Stomach smooth muscle (tissue), 2 donors: ENCODE results near the gene USP9X.

Source experiments
- H3K27ac ChIP-seq: one replicate; pipeline ENCODE4 v1.7.0; 2013; ENCODE audit warnings: mild to moderate bottlenecking, low read length, inconsistent platforms
- H3K27me3 ChIP-seq, 2 donors: one replicate each; pipeline ENCODE4 v1.7.0; 2013; ENCODE audit warnings: low read length in 2 of 2; ENCODE audit not compliant: insufficient read depth in 2 of 2, control insufficient read depth in 1 of 2
- H3K36me3 ChIP-seq, 2 donors: one replicate each; pipeline ENCODE4 v1.7.0; 2013; ENCODE audit warnings: low read length in 2 of 2; ENCODE audit not compliant: control insufficient read depth in 2 of 2, insufficient read depth in 2 of 2
- H3K4me1 ChIP-seq: one replicate; pipeline ENCODE4 v1.7.0; 2013; ENCODE audit warnings: low read length; ENCODE audit not compliant: control insufficient read depth, insufficient read depth
- H3K4me3 ChIP-seq, 2 donors: one replicate each; pipeline ENCODE4 v1.7.0; 2013; ENCODE audit warnings: low read length in 2 of 2
- H3K9ac ChIP-seq, 2 donors: one replicate each; pipeline ENCODE4 v1.7.0; 2013; ENCODE audit warnings: low read length in 2 of 2, mild to moderate bottlenecking in 1 of 2
- H3K9me3 ChIP-seq, 2 donors: one replicate each; pipeline ENCODE4 v1.7.0; 2013; ENCODE audit warnings: low read length in 2 of 2; ENCODE audit not compliant: control insufficient read depth in 2 of 2
- donor health status: healthy.
- donor health status: Pancreatic carcinoma.

The USP9X gene

GRCh38 chrX:41122664-41123257, 37.5 kb downstream of the USP9X start:
- peaks cover 0 to 3% of the 10 kb centered on the region in 2 donors for H3K36me3 ChIP-seq
- H3K4me1 ChIP-seq, result peaks cover 3% of the 10 kb centered on the region
- H3K27ac ChIP-seq, result no peak overlapping the region
- H3K9me3 ChIP-seq, result no peaks in the 10 kb centered on the region
- no peak overlapping the region for H3K4me3 ChIP-seq
- H3K27me3 ChIP-seq, result peaks cover 0 to 3% of the 10 kb centered on the region in 2 donors
- H3K9ac ChIP-seq, result no peak overlapping the region

DNA sequence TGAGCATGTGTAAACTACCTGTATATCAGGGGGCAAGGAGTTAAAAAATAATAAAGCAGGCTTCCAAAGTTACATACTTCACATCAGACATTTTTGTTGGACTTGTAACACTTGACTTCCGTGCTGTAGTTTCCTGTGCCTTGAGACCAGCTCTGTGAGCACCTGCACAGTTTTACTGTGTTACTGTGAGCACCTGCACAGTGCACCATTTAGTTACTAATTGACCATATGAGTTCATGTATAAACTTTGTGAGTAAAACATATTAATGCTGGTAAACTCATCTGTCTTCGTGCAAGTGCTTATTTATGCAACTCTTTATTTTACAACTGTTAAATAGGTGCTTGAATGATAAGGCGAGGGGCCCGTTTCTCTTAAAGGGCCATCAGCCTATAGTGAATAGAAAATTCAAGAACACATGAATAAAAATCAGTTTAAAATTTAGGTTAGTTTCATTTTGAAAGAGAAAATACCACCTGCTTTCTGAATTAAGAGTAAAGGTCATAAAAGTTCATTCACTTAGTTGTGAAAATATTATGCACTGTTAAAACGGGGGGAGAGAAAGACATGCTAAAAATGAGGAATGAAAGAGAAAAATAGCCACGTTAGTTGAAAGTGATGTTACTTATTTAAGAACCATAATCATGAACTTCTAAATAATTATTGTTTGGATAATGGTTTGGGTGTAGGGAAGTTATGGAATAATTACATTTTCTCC, 42.4 kb downstream of the USP9X start:
- Histone ChIP-seq H3K4me1 (no peaks in the 10 kb centered on the region), H3K9ac (no peak overlapping the region), H3K27ac (no peak overlapping the region), H3K27me3 (no peaks in the 10 kb centered on the region), H3K36me3 (peaks cover 0 to 3% of the 10 kb centered on the region in 2 donors), H3K9me3 (no peaks in the 10 kb centered on the region), H3K4me3 (no peak overlapping the region)

- Histone ChIP-seq H3K36me3 (peaks cover 0 to 3% of the 10 kb centered on the region in 2 donors), H3K4me1 (no peaks in the 10 kb centered on the region), H3K9ac (no peak overlapping the region), H3K4me3 (no peak overlapping the region), H3K9me3 (no peaks in the 10 kb centered on the region), H3K27ac (no peak overlapping the region), H3K27me3 (no peaks in the 10 kb centered on the region)
These were observed 43.7 kb downstream of the USP9X start for GRCh38 chrX:41128955-41129354.

- no peaks in the 10 kb centered on the region for H3K27me3 ChIP-seq
- H3K9me3 ChIP-seq, result no peaks in the 10 kb centered on the region
- no peak overlapping the region for H3K27ac ChIP-seq
- no peak overlapping the region for H3K4me3 ChIP-seq
- H3K36me3 ChIP-seq, result peaks cover 2 to 3% of the 10 kb centered on the region in 2 donors
- no peak overlapping the region for H3K9ac ChIP-seq
- no peaks in the 10 kb centered on the region for H3K4me1 ChIP-seq
These were observed 46.5 kb downstream of the USP9X start for GRCh38 chrX:41131766-41132165.

- Histone ChIP-seq H3K4me3 (no peak overlapping the region), H3K4me1 (no peaks in the 10 kb centered on the region), H3K27me3 (no peaks in the 10 kb centered on the region), H3K36me3 (peaks cover 2 to 3% of the 10 kb centered on the region in 2 donors), H3K27ac (no peak overlapping the region), H3K9me3 (no peaks in the 10 kb centered on the region), H3K9ac (no peak overlapping the region)
These were observed 48.3 kb downstream of the USP9X start for GRCh38 chrX:41133551-41133950.

DNA sequence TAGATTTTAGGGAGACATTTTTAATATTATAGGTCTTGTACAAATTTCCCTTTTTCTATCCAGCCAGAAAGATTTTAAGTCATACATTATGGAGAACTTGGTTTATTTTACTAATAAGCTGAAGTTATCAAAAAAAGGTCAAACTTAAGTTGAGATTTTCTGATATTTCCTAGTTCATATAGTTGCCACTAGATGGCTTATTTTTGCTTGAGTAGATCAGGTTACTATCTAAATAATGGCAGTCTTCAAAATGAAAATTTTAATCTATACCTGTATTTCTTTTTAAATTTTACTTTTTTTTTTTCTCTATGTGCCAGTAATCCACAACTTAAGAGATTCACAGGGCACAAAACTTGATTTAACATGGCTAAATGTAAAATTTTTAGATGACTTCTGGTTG, 52.3 kb downstream of the USP9X start:
- Histone ChIP-seq H3K27me3 (no peaks in the 10 kb centered on the region), H3K36me3 (peaks cover 2 to 3% of the 10 kb centered on the region in 2 donors), H3K4me3 (no peak overlapping the region), H3K27ac (no peak overlapping the region), H3K4me1 (no peaks in the 10 kb centered on the region), H3K9me3 (no peaks in the 10 kb centered on the region), H3K9ac (no peak overlapping the region)

DNA sequence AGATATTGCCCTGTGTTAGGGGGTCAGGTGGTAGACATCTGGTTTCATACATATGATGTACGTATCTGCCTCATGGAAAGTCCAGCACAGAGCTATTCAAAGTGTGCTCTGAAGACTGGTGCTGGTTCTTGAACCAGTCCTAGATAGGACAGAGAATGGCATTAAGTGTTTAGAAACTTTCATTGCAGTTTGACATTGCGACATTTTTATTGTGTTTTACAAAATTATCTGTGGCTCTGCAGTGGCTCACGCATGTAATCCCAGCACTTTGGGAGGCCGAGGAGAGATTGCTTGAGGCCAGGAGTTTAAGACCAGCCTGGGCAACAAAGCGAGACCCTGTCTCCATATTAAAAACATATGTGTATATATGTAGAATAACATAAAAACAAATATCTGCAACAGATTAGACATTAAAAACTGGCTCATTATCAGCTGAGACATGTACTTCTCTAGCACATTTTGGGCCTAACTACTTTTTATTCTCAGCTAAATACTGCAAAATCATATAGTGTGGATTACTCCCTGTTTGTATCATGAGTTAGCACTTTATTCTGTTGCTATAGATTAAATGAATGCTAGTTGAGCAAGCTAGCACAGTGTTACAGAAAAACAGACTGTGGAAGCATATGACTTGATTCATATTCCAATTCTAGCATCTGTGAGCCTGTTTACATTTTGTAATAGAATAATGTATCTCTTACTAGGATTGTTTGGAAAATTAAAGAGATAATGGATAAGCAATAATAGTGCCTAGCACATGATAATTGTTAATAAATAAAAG, 57.1 kb downstream of the USP9X start:
- Histone ChIP-seq H3K27ac (no peak overlapping the region), H3K9ac (no peak overlapping the region), H3K4me3 (no peak overlapping the region), H3K36me3 (peaks cover 0 to 9% of the 10 kb centered on the region in 2 donors), H3K27me3 (no peaks in the 10 kb centered on the region), H3K9me3 (no peaks in the 10 kb centered on the region), H3K4me1 (no peaks in the 10 kb centered on the region)

DNA sequence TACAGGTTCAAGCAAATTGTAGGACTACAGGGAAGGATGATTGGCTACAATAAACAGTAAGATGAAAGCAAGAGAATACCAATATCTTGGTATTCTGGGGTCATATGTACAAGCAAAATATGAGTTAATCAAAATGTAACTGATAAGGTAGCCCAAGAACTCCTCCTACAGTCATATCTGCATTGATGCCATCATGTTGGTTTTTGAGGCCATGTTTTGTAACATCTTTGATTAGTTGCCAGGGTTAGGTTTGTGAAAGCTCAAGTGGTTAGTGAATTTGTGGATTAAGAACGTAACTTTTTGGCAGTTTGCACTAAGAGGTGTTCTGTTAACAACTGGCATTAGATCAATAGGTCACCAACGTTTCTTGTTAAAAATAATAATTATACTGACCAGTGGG, 59.6 kb downstream of the USP9X start:
- H3K4me3 ChIP-seq, result no peak overlapping the region
- no peak overlapping the region for H3K9ac ChIP-seq
- no peak overlapping the region for H3K27ac ChIP-seq
- H3K36me3 ChIP-seq, result peaks cover 3 to 9% of the 10 kb centered on the region in 2 donors
- no peaks in the 10 kb centered on the region for H3K9me3 ChIP-seq
- no peaks in the 10 kb centered on the region for H3K4me1 ChIP-seq
- H3K27me3 ChIP-seq, result no peaks in the 10 kb centered on the region

GRCh38 chrX:41145920-41146608, 60.8 kb downstream of the USP9X start:
- Histone ChIP-seq H3K4me1 (no peaks in the 10 kb centered on the region), H3K9ac (no peak overlapping the region), H3K4me3 (no peak overlapping the region), H3K36me3 (peaks cover 3 to 9% of the 10 kb centered on the region in 2 donors), H3K27ac (no peak overlapping the region), H3K27me3 (no peaks in the 10 kb centered on the region), H3K9me3 (no peaks in the 10 kb centered on the region)

DNA sequence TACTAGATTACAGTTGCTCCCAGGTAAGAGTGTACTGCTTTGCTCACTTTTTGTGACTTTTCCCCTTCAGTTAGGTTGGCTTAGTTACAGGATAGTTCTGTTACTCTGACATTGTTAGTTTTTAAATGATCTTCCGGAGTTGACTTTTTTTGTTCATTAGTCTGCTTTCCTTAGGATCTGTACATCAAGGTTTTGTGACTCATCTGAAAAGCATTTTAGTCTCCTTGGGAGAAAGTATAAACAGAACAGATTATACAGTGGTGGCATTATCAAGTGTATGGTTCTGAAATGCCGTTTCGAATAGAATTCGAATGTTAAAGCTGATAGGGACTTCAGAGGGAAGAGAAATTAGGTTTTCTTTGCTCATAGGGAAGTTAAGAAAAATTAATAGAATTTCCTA, 63.3 kb downstream of the USP9X start:
- Histone ChIP-seq H3K4me3 (no peak overlapping the region), H3K9me3 (no peaks in the 10 kb centered on the region), H3K27me3 (no peaks in the 10 kb centered on the region), H3K9ac (no peak overlapping the region), H3K27ac (no peak overlapping the region), H3K4me1 (no peaks in the 10 kb centered on the region), H3K36me3 (peaks cover 3 to 9% of the 10 kb centered on the region in 2 donors)
